ENCODE measurements around the gene AKAP13.

Gene AKAP13

GRCh38 chr15:85688711-85689110 lies 308.3 kb downstream of the AKAP13 start:
- no peak for DNase-seq

GRCh38 chr15:85689729-85690128 lies 309.3 kb downstream of the AKAP13 start:
- peak; percentile 75 for DNase-seq

GRCh38 chr15:85690561-85691231 lies 310.3 kb downstream of the AKAP13 start:
- no peak for DNase-seq

- peak; percentile 65 for DNase-seq
Measured at GRCh38 chr15:85691350-85692240, 311.2 kb downstream of the AKAP13 start.

- no peak for DNase-seq
Measured at GRCh38 chr15:85692321-85692720, 311.9 kb downstream of the AKAP13 start.

GRCh38 chr15:85692873-85693272 lies 312.5 kb downstream of the AKAP13 start:
- no peak for DNase-seq

GRCh38 chr15:85693277-85693676 lies 312.9 kb downstream of the AKAP13 start:
- no peak for DNase-seq

GRCh38 chr15:85694091-85694490 lies 313.7 kb downstream of the AKAP13 start:
- DNase-seq: no peak

GRCh38 chr15:85700767-85701166 lies 320.4 kb downstream of the AKAP13 start:
- no peak for DNase-seq

GRCh38 chr15:85702321-85703101 lies 322.1 kb downstream of the AKAP13 start:
- DNase-seq: peak; percentile 63

GRCh38 chr15:85704066-85704465 lies 323.7 kb downstream of the AKAP13 start:
- no peak for DNase-seq

- DNase-seq: no peak
Measured at GRCh38 chr15:85704720-85705429, 324.5 kb downstream of the AKAP13 start.

- peak; percentile 60 for DNase-seq
Measured at GRCh38 chr15:85706779-85707518, 326.5 kb downstream of the AKAP13 start.

- DNase-seq: no peak
Measured at GRCh38 chr15:85707519-85708338, 327.3 kb downstream of the AKAP13 start.

- no peak for DNase-seq
Measured at GRCh38 chr15:85708402-85708941, 328.1 kb downstream of the AKAP13 start.

GRCh38 chr15:85709250-85709649 lies 328.8 kb downstream of the AKAP13 start:
- DNase-seq: no peak

- peak; percentile 61 for DNase-seq
Measured at GRCh38 chr15:85710340-85710842, 330.0 kb downstream of the AKAP13 start.

GRCh38 chr15:85711580-85712192 lies 331.3 kb downstream of the AKAP13 start:
- DNase-seq: no peak

- no peak for DNase-seq
Measured at GRCh38 chr15:85716261-85716660, 335.9 kb downstream of the AKAP13 start.

GRCh38 chr15:85717212-85717611 lies 336.8 kb downstream of the AKAP13 start:
- no peak for DNase-seq
